Caco-2 (cell line): ENCODE results near the gene KRTAP19-2. TPM values are rescaled to one million over a fixed set of nuclear protein-coding genes. Genes with fewer than 3 reads are reported as not detected.

Source experiments
- BruUV-seq: library from RNA; stranded (reverse); fragments of 400-500 nt; replicated peaks from 2 replicates; lab custom pipeline; 2021; lab: Mats Ljungman, UMichigan
- CTCF ChIA-PET: fragments of 300-600 bp; sonication (Branson Sonifier 250); formaldehyde crosslinking; loops from one replicate; lab custom pipeline; 2022; ENCODE audit warnings: antibody characterized with exemption; lab: Charles Lee
- POLR2A ChIA-PET: fragments of 300-600 bp; sonication (Branson Sonifier 250); formaldehyde crosslinking; loops from one replicate; lab custom pipeline; 2022; ENCODE audit warnings: antibody characterized with exemption; lab: Charles Lee
- DNase-seq, 2 experiments: peaks; one replicate each; pipeline versions ENCODE4 v3.0.0 to v3.0.0-alpha.2; 2020 to 2022
- H3K27me3 ChIP-seq: replicated peaks from 2 replicates; pipeline ENCODE4 v1.6.0; 2011; ENCODE audit warnings: low read length; ENCODE audit not compliant: control insufficient read depth, insufficient read depth
- H3K36me3 ChIP-seq: 2 replicates; pipeline ENCODE4 v1.5.1; 2011; ENCODE audit warnings: low read length; ENCODE audit not compliant: control insufficient read depth, insufficient read depth
- H3K4me1 ChIP-seq: fragments of 250-450 bp; sonication (Bioruptor Pico); 2 replicates; pipeline ENCODE4 v1.5.1; 2020; ENCODE audit warnings: mild to moderate bottlenecking
- H3K4me3 ChIP-seq: 2 replicates; pipeline ENCODE4 v1.5.1; 2011; ENCODE audit warnings: low read depth, mild to moderate bottlenecking, control low read depth, low read length
- H3K9me3 ChIP-seq: fragments of 250-450 bp; sonication (Bioruptor Pico); 2 replicates; pipeline ENCODE4 v1.5.1; 2020; ENCODE audit warnings: mild to moderate bottlenecking, moderate library complexity
- H3K27ac Mint-ChIP-seq: one replicate; pipeline ENCODE4 v1.8.0; 2022; ENCODE audit warnings: mixed read lengths; ENCODE audit not compliant: unreplicated experiment
- H3K27me3 Mint-ChIP-seq: one replicate; pipeline ENCODE4 v1.8.0; 2022; ENCODE audit warnings: mixed read lengths; ENCODE audit not compliant: insufficient read depth, unreplicated experiment
- H3K36me3 Mint-ChIP-seq: one replicate; pipeline ENCODE4 v1.8.0; 2022; ENCODE audit warnings: mild to moderate bottlenecking, mixed read lengths; ENCODE audit not compliant: insufficient read depth, unreplicated experiment
- H3K4me1 Mint-ChIP-seq: one replicate; pipeline ENCODE4 v1.8.0; 2022; ENCODE audit warnings: low read depth, mixed read lengths; ENCODE audit not compliant: unreplicated experiment
- H3K4me3 Mint-ChIP-seq: one replicate; pipeline ENCODE4 v1.8.0; 2022; ENCODE audit warnings: mild to moderate bottlenecking, moderate library complexity, mixed read lengths; ENCODE audit not compliant: unreplicated experiment
- H3K9me3 Mint-ChIP-seq: one replicate; pipeline ENCODE4 v1.8.0; 2022; ENCODE audit warnings: mixed read lengths; ENCODE audit not compliant: unreplicated experiment
- intact Hi-C: fragments of 100-400 bp; cut with micrococcal nuclease; formaldehyde crosslinking; loops from one replicate; pipeline ENCODE4 v1.10.0; 2022; ENCODE audit not compliant: unreplicated experiment
- total RNA-seq: library from RNA; stranded (reverse); gene quantifications from 2 replicates; pipeline ENCODE4 v1.2.3, GENCODE V29; 2022
- TF ChIP-seq, protein P1 (sequence below), 2 experiments: fragments of 200-600 bp in 1 of 2; IDR thresholded peaks; 1 replicate in 1 of 2; 2 replicates in 1 of 2; pipeline versions ENCODE4 v1.5.1 to v1.8.0; 2011 to 2022; ENCODE audit warnings: antibody characterized with exemption in 1 of 2, control low read depth in 1 of 2, inconsistent platforms in 1 of 2, low read depth in 1 of 2, low read length in 1 of 2, mild to moderate bottlenecking in 1 of 2, moderate library complexity in 1 of 2; ENCODE audit not compliant: insufficient read depth in 1 of 2, severe bottlenecking in 1 of 2, unreplicated experiment in 1 of 2

The KRTAP19-2 gene
- total RNA-seq, 1 experiment from 2014 or later = not detected

- CTCF ChIA-PET = no interaction called here
- intact Hi-C loops = no loop called here
- Histone ChIP-seq H3K36me3 (no peaks in the 10 kb centered on the region), H3K27me3 (no peaks in the 10 kb centered on the region), H3K4me1 (no peaks in the 10 kb centered on the region), H3K4me3 (no peak overlapping the region), H3K9me3 (no peaks in the 10 kb centered on the region)
- peaks cover 7% of the 10 kb centered on the region for H3K4me1 Mint-ChIP-seq
- H3K36me3 Mint-ChIP-seq = no peaks in the 10 kb centered on the region
- POLR2A ChIA-PET = no interaction called here
- H3K9me3 Mint-ChIP-seq = no peaks in the 10 kb centered on the region
- no peak overlapping the region for H3K4me3 Mint-ChIP-seq
- no peak overlapping the region for H3K27ac Mint-ChIP-seq
- no TSS peak for BruUV-seq
- TF ChIP-seq, protein P1, sequence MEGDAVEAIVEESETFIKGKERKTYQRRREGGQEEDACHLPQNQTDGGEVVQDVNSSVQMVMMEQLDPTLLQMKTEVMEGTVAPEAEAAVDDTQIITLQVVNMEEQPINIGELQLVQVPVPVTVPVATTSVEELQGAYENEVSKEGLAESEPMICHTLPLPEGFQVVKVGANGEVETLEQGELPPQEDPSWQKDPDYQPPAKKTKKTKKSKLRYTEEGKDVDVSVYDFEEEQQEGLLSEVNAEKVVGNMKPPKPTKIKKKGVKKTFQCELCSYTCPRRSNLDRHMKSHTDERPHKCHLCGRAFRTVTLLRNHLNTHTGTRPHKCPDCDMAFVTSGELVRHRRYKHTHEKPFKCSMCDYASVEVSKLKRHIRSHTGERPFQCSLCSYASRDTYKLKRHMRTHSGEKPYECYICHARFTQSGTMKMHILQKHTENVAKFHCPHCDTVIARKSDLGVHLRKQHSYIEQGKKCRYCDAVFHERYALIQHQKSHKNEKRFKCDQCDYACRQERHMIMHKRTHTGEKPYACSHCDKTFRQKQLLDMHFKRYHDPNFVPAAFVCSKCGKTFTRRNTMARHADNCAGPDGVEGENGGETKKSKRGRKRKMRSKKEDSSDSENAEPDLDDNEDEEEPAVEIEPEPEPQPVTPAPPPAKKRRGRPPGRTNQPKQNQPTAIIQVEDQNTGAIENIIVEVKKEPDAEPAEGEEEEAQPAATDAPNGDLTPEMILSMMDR (IDR thresholded peaks at IDR 0.05; ENCODE audit: insufficient read depth in 1 of 2, low read depth in 1 of 2, low read length in 1 of 2, severe bottlenecking in 1 of 2, unreplicated experiment in 1 of 2) = no peak
- H3K27me3 Mint-ChIP-seq = peaks cover 7% of the 10 kb centered on the region
- no peak for DNase-seq
Observed at GRCh38 chr21:30468900-30469714, 18.1 kb downstream of the KRTAP19-2 start.

DNA sequence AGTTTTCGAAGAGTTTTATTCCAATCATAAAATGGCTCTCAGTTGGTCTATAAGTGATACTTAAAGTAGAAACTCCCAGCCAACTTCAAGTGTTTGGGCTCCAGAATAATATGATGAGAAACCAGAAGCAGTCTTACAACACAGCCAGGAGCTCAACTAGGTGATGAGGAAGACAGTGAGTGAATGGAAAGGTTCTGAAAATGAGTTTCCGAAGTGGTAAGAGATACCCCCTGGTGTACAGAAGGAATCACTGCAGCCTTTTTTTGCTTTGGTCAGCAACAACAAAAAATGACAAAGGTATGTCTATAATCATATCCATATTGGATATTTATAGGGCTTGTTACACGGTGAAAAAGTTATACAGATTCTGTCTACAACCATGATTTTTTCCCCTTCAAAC, 23.5 kb downstream of the KRTAP19-2 start:
- Mint-ChIP-seq H3K27ac (no peak overlapping the region), H3K27me3 (peaks cover 3% of the 10 kb centered on the region), H3K9me3 (no peaks in the 10 kb centered on the region), H3K36me3 (no peaks in the 10 kb centered on the region), H3K4me3 (no peak overlapping the region), H3K4me1 (no peaks in the 10 kb centered on the region)
- Histone ChIP-seq H3K36me3 (no peaks in the 10 kb centered on the region), H3K27me3 (no peaks in the 10 kb centered on the region), H3K9me3 (no peaks in the 10 kb centered on the region), H3K4me1 (no peaks in the 10 kb centered on the region), H3K4me3 (no peak overlapping the region)
- TF ChIP-seq, protein P1 (IDR thresholded peaks at IDR 0.05; ENCODE audit: insufficient read depth in 1 of 2, low read depth in 1 of 2, low read length in 1 of 2, severe bottlenecking in 1 of 2, unreplicated experiment in 1 of 2) = peak; percentile 34 to 62
- ChIA-PET CTCF (interaction anchor here (0.6 to 0.7 kb wide), 2 partner anchors 122 to 247 kb away, joined by 3 to 4 read pairs; partner anchors contain the start of gene CLDN8), POLR2A (no interaction called here)
- DNase-seq = peak in 1 of 2 experiments; percentile 14
- intact Hi-C loops = loop anchor here (1.0 kb wide), 1 partner anchor 122 kb away; no protein-coding TSS in a partner anchor
- no TSS peak for BruUV-seq

DNA sequence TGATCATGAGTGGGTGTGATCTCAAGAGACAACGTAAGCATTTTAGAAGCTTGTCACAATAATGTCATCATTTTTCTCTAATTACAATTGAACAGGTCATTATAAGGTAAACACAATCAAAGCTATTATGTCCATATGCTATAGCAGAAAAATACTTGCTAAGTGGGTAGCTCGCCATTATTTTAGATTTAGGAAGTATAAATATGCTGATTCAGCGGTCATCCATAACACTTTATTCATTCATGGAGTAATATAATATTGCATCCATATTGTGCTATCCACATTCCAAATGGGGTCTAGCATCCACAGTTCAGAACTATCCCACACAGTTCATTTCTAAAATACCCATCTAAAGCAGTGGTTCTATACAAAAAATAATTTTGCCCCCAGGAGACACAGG, 38.7 kb downstream of the KRTAP19-2 start:
- intact Hi-C loops = no loop called here
- peaks cover 2% of the 10 kb centered on the region; the same call in 1 of the 2 replicates for H3K4me1 ChIP-seq
- DNase-seq = no peak
- H3K4me3 ChIP-seq = no peak overlapping the region
- no peaks in the 10 kb centered on the region for H3K27me3 ChIP-seq
- BruUV-seq = no TSS peak
- H3K36me3 ChIP-seq = no peaks in the 10 kb centered on the region
- H3K27ac Mint-ChIP-seq = no peak overlapping the region
- H3K9me3 Mint-ChIP-seq = no peaks in the 10 kb centered on the region
- H3K36me3 Mint-ChIP-seq = no peaks in the 10 kb centered on the region
- TF ChIP-seq, protein P1 (IDR thresholded peaks at IDR 0.05; ENCODE audit: insufficient read depth in 1 of 2, low read depth in 1 of 2, low read length in 1 of 2, severe bottlenecking in 1 of 2, unreplicated experiment in 1 of 2) = no peak
- H3K4me3 Mint-ChIP-seq = no peak overlapping the region
- H3K27me3 Mint-ChIP-seq = no peaks in the 10 kb centered on the region
- POLR2A ChIA-PET = no interaction called here
- CTCF ChIA-PET = interaction anchor here (0.6 kb wide), 1 partner anchor 110 kb away, joined by 3 read pairs; no protein-coding TSS in a partner anchor
- no peaks in the 10 kb centered on the region for H3K4me1 Mint-ChIP-seq
- H3K9me3 ChIP-seq = no peaks in the 10 kb centered on the region
